CMK (cell line): ENCODE measurements around the gene ACSF3.
"Not testable (repeated sequence)": the region's sequence is repeated elsewhere in the genome, so short reads cannot be mapped to it uniquely, and the experiment has no call there.

Source experiments
- DNase-seq: peaks from one replicate; pipeline ENCODE4 v3.0.0-alpha.2; 2010; ENCODE audit warnings: low read depth

Gene ACSF3

DNA sequence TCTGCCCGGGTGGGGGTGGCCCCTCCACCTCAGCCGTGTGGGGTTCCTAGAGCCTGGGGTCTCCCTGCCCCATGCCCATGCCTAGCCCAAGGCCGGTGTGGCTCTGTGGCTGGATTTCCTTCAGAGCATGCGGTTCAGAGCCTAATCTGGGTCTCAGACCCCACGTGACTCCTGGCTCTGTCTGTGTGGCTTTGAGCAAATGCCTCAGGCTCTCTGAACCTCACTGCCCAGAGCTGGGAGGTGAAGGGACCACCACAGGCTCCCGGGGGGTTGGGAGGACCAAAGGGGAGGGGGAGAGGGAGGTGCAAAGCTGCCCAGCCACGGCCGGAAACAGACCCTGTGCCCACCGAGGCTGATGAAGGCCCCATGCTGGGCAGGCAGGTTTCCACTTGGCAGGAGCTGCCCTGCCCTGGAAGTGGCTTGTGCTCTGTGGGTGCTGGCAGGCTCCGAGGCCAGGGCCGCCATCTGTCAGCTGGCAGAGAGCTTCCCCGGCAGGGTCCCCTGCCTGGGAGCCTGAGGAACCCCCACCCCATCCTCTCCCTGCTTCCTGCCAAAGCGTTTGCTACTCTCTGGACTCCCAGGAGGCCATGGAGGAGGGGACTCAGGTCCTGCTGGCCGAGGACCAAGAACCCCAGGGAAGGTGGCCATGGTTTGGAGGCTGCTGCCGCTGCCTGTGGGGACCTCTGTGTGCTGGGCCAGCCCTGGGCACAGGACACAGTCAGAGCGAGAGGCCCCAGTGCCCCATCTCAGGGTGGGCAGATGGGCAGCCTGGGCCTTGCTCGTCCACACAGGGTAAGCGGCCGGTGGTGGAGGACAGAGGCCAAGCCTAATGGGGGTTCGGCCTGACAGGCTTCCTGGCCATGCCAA is 81.9 kb downstream of the ACSF3 start:
- no peak for DNase-seq

- no peak for DNase-seq
Measured at GRCh38 chr16:89176147-89176690, 82.6 kb downstream of the ACSF3 start.

- no peak for DNase-seq
Measured at GRCh38 chr16:89176717-89177116, 83.1 kb downstream of the ACSF3 start.

- DNase-seq, result no peak
Measured at GRCh38 chr16:89177501-89177900, 83.8 kb downstream of the ACSF3 start.

- DNase-seq, result no peak
Measured at GRCh38 chr16:89178453-89179147, 84.9 kb downstream of the ACSF3 start.

DNA sequence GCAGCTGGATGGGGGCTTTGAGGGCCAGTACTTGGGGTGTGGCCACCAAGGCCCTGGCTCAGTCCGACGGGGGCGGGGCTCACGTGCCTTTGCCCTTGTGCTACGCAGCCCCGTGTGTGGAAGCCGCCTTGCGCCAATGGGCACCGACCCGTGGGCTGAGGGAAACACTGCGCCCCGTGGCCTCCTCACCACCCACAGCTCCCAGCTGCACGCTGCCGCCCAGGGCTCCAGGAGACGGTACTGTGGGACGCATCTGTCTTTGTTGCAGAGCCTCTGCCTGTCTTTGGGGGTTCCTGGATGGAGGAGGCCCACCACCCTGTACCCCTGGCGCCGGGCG is 85.5 kb downstream of the ACSF3 start:
- DNase-seq, result no peak

DNA sequence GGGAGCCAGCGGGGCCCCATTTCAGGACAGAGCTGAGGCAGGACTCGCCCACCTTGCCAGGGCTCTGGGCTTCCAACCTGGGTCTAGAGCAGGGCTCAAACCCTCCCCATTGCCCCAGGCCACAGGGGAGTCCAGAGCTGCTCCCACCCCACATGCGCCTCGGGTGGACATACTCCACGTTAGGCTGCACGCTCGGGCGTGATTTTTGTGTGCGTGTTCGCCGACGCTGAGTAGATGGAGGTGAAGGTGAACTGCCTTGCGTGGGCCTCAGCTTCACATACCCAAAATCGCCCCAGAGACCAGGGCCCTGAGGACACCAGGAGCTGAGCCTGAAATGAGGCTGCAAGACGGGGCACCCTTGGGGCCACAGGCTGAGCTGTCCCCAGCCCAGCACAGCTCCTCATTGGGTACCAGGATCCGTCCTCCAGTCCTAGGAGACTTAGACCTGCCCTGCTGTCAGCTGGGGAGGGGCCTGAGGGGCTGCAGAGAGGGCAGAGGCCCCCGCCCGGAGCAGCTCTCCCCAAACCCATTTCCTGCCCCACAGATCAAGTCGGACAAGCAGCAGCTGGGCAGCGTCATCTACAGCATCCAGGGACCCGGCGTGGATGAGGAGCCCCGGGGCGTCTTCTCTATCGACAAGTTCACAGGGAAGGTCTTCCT is 86.1 kb downstream of the ACSF3 start:
- DNase-seq, result no peak

DNA sequence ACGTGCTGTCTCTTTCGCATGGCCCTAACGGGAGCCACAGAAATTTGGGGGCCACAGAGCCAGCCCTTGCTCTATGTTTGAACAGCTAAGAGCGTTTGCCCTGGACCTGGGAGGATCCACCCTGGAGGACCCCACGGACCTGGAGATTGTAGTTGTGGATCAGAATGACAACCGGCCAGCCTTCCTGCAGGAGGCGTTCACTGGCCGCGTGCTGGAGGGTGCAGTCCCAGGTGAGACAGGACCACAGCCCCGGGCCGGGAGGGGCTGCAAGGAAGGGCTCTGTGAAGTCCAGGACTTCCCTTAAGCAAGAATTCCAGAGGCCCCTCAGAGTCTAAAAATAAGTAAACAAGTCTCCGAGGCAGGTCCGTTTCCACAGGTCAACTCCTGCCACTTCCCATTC is 89.8 kb downstream of the ACSF3 start:
- DNase-seq, result no peak

- no peak for DNase-seq
Measured at GRCh38 chr16:89183975-89184676, 90.5 kb downstream of the ACSF3 start.

DNA sequence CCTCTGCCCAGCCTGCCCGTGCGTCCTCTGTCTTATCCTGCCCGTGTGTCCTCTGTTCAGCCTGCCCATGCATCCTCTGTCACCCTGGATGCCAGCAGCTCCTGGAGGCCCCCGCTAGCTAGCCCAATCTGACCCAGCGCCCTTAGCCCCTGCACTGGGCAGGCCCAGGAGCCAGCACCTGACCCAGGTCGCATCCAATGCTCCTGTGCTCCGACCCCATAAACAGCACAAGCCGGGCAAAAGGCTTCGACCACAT is 91.0 kb downstream of the ACSF3 start:
- no peak for DNase-seq

DNA sequence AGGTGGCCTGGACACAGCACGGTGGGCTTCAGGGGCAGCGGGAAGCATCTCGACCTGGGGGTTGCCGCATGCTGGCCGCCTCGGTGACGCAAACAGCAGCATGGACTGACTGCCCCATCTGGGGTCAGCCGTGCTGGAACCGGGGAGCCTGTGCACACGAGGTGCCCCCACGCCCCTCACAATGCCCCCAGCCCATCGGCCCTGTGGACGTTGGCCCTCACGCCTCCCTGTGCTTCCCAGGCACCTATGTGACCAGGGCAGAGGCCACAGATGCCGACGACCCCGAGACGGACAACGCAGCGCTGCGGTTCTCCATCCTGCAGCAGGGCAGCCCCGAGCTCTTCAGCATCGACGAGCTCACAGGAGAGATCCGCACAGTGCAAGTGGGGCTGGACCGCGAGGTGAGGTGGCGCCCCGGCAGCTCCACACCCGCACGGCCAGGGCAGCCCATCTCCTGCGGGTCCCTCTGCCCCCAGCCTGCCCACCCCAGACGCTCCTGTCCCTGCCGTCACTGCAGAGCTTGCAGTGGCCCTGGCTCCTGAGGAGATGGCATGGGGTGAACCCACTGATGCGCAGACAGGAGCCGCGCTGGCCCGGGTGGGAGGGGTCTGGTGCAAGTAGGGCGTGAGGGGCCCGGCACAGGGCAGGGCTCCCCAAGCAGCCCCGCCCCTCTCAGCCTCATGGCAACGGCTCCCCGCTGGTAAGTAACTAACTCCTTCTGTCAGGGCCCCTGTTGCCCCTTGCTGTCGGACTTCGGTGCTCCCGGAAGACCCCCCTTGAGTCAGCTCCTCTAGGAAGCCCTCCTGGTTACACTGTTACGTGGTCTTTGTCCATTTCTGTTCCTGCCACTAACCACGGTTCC is 91.5 kb downstream of the ACSF3 start:
- DNase-seq, result no peak

- not testable (repeated sequence) for DNase-seq
Measured at GRCh38 chr16:89185887-89186592, 92.4 kb downstream of the ACSF3 start.

GRCh38 chr16:89186593-89187031 is 93.0 kb downstream of the ACSF3 start:
- DNase-seq, result not testable (repeated sequence)

DNA sequence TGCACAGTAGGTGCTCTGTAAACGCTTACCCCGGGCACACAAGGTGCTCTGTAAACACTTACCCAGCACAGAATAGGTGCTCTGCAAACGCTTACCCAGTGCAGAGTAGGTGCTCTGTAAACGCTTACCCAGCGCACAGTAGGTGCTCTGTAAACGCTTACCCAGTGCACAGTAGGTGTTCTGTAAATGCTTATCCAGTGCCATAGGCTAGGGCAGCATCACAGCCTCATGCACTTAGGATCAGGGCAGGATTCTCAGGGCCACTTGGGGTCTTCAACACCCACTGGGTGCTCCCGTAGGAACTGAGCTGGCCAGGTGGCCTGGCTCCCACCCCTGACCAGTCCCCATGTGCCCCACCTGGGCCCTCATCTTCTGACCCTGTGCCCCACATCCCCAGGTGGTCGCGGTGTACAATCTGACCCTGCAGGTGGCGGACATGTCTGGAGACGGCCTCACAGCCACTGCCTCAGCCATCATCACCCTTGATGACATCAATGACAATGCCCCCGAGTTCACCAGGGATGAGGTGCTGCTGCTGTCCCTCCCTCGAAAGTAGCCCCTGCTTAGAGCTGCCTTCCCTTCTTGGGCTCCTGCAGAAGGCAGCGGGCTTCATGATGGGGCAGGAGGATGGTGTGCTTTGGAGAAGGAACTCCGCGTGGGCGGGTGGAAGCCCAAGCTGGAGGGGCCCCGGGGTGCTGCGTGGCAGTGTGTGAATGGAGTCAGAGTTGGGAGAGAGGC is 93.5 kb downstream of the ACSF3 start:
- DNase-seq, result no peak

- no peak for DNase-seq
Measured at GRCh38 chr16:89187770-89188392, 94.2 kb downstream of the ACSF3 start.

DNA sequence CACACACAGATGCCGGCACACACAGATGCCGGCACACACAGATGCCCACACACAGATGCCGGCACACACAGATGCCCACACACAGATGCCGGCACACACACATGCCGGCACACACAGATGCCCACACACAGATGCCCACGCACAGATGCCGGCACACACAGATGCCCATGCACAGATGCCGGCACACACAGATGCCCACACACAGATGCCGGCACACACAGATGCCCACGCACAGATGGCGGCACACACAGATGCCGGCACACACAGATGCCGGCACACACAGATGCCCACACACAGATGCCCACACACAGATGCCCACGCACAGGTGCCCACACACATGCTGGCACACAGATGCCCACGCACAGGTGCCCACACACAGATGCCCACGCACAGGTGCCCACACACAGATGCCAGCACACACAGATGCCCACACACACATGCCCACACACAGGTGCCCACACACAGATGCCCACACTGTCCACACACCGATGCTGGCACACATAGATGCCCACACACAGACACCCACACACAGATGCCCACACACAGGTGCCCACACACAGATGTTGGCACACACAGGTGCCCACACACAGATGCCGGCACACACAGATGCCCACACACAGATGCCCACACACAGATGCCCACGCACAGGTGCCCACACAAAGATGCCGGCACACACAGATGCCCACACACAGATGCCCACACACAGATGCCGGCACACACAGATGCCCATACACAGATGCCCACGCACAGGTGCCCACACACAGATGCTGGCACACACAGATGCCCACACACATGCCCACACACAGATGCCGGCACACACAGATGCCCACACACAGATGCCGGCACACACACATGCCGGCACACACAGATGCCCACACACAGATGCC is 95.1 kb downstream of the ACSF3 start:
- DNase-seq, result not testable (repeated sequence)

- DNase-seq, result no peak
Measured at GRCh38 chr16:89189358-89190025, 95.8 kb downstream of the ACSF3 start.
